Measurements from ENCODE around the gene RTN1.

GRCh38 chr14:59664741-59665140, 205.8 kb downstream of the RTN1 start:
- no peak for TF ChIP-seq POLR2AphosphoS5 (IDR thresholded peaks at IDR 0.05)
- no peak for TF ChIP-seq POLR2A (IDR thresholded peaks at IDR 0.05; ENCODE audit: low read depth)
